T-helper 9 cell (primary cell): ENCODE data around the gene SERPINB1.

Experiments used
- DNase-seq: peaks from one replicate; pipeline ENCODE4 v3.0.0-alpha.2; 2020

Gene SERPINB1

DNA sequence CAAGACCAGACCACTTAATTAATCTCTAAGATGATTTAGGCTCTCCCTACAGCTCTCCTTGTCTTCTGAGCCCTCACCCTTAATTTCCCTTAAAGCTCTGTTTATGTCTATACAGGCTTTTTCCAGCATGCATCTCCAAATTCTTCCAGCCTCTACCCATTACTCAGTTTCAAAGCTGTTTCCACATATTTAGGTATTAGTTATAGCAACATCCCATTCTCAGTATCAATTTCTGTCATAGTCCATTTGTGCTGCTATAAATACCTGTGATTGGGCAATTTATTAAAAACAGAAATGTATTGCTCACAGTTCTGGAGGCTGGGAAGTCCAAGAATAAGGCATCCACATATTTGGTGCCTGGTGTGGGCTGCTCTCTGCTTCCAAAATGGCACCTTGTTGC is 2.3 kb upstream of the SERPINB1 start:
- DNase-seq: no peak

DNA sequence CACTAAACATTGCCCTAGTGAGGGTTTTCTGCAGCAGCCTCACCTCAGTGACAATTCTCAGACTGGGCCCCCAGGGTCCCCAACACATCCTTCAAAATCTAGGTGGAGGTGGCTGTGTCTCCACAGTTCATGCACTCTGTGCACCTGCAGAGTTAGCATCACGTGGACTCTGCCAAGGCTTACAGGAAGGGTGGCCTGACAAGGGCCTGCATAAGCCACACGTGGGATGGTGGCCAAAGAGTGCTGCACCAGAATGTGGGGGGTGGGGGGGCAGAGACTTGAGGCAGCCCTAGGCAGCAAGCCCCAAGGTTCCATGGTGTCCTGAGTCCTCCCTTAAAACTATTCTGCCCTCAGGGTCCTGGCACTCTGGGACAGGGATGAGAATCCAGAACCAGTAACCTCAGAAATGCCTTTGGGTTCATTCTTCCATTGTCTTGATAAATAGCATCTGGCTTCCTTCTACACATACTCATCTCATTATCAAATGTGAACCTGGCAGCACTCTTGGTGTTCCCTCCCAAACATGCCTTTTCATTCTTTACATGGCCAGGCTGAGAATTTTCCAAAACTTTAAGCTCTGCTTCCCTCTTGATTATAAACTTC is 1.6 kb upstream of the SERPINB1 start:
- DNase-seq: no peak

DNA sequence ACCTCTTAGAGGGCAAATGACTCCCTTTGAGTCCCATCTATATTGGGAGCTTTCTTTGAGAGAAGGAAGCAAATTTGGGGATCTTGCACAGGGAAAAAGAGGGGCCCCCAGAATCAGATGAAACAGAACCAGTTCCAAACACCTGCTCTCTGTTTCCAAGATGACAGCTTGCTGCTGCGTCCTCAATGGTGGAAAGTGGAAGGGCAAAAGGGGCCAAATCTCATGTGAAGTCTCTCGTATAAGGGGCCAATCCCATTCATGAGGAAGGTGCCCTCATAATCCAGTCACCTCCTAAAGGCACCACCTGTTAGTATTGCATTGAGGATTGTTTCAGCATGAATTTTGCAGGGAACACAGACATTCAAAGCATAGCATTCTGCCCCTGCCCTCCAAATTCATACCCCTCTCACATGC is 483 bp upstream of the SERPINB1 start:
- no peak for DNase-seq

DNA sequence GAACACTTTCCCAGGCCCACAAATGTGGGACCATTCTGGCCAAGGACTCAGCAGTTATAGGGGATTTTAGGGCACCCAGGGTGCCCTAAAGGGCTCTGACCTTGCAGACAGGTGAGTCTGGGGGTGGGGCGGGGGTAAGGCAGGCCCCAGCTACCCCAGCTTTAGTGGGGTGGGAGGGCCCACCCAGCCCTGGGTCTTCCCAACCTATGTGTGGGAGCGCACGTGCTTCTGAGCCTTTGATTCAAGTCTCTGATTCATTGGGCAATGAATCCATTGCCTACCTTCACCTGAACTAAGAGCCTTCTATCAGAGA is 958 bp downstream of the SERPINB1 start:
- no peak for DNase-seq

DNA sequence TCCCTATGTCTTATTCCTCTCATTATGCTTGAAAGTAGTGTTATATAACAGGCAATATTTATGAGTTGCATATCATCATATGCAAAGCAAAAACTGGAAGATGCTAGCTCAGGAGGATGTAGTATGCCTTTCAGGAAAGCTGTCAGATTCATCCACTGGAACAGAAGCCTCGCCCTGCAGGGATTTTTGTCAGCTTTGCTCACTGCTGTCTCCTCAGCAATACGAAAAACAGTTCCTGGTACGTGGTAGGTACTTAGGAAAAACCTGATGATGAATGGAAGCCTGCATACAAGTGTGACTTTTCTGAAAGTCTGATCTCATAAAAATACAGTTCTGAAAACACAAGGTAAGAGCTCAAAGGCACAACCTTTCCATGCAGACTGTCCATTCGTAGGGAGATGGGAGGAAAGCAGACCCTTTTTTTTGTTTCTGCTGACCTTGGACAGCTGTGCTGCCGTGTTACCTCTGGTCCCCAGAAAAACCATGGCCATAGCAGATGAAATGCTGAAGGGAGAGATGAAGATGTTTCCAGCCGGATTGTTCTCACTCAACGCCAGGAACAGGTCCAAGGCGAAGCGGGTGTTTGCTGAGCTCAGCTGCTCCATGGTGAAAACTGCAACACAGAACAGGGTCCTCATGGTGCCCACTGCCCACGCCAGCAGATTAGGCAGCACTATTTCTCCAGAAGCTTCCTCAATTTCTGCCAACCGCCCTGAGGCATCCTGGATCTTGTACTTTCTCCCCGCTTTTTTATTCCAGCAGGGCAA is 1.5 kb downstream of the SERPINB1 start:
- DNase-seq: no peak

DNA sequence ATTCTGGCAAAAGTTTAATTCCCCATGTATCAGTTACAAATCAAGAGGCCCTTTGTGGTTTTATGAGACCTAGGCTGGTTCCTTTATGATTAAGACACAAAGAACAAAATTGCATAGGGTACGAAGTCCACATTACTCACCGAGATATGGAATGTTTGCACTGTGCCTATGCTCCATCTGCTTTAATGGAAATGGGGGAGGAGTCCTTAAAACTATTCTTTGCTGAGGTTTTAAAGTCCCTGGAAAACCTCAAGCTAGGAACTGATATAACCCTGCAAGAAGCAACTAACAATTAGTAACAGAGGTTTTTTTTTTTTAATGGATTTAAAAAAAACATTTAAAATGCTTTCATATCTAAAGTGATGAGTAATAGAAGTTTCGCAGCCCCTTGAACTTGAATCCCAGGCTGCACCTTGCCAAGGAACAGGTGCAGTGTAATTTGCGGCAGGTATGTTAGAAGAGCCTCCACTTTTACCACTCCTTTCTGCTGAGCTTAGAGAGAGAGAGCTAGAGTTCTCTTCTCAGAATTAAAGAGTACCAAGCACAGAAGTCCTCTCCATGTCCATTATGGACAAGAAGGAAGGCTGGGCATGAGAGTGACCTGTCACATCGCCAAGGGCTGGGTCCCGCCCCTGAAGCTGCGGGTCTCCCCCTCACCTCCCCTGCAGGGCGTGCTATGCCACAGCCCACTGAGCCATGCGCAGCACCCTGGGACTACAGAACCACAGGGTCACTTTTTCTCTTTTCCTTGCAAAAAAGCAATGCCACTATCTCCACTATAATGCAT is 2.3 kb downstream of the SERPINB1 start:
- DNase-seq: no peak

DNA sequence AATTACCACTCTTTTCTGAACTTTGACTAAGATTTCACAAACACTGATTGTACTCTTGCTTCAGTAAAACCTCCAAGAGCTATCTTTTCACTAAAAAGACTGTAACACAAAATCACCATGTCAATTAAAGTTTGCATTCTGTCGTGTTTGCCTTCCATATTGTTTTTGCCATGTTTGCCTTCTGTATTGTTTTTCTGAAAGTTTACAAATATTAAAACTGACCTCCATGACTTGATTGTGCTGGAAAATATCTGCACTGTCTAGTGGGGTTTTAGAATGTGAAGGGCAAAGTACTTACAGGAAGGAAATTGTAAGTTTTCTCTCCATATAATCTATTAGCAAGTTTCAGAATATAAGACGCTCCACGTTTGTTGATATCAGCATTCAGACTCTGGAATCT is 3.4 kb downstream of the SERPINB1 start:
- DNase-seq: no peak

DNA sequence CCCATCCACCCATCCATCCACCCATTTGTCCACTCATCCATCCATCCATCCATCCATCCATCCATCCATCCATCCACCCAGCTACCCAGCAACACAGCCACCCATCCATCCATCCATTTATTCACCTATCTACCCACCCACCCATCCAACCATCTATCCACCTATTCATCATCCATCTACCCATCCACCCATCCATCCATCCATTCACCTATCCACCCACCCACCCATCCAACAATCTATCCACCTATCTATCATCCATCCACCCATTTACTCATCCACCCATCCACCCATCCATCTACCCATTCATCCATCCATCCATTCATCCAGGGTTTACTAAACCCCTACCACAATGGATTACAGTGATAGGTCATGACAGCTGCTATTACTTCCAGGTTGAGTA is 7.4 kb downstream of the SERPINB1 start:
- DNase-seq: no peak

DNA sequence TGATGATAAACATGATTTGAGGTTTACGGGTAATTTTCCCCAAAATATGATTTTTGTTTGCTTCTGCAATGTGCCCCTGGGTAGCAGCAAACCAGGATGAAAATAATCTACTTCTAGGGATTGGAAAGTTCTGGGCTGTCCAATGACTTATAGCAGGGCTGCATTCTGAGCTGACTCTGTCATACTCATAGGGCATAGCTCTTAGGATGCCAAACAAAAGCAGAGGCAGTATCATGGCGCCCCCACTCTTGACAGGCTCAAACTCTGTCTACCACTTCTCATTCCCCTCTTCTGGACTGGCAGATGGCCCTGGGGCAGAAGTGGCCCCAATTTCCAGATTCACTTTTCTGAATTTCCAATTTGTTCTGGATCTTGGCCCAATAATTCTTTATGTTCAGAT is 10.3 kb downstream of the SERPINB1 start:
- no peak for DNase-seq

DNA sequence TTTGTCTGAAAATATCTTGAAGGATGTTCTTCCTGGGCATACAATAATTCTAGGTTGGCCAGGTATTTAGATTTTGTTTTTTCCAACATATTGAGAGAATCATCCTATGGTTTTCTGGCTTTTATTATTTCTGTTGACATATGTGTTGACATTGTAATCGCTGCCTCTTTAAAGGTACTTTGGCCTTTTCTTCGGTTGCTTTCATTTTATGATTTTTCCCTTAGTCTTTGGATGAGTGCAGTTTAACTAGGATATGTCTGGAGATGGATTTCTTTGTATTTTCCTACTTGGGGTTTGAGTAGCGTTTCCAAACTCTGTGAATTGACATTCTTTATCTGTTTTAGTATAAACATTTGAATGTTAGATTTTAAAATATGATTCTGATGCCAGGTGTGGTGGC is 11.5 kb downstream of the SERPINB1 start:
- DNase-seq: no peak

DNA sequence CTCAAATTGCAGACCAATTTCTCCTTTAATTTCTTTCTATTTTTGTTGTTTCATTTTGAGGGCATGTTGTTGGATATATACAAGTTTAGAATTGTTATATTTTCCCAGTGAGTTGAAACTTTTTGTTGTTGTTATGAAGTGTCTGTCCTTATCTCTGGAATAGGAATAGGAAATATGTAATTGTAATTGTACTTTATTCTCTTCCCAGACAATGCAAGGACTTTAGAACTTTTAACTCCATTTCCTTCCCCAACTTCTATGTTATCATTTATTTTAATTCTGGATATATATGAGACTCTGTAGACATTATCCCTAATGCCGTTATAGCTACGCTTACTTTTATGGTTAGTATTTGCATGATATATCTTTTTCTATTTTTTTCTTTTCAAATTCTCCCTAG is 12.4 kb downstream of the SERPINB1 start:
- no peak for DNase-seq

DNA sequence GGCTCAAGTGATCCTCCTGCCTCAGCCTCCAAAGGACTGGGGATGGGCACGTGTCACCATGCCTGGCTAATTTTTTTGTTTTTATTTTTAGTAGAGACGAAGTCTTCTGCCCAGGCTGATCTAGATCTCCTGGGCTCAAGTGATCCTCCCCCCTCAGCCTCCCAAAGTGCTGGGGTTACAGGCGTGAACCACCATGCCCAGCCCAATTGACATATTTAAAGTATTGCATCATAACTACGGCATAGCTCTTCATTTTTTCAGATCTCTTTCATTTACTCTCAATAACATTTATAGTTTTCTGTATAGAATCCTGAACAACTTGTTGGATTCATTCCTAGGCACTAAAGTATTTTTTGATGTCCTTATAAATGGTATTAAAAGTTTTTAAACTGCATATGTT is 13.0 kb downstream of the SERPINB1 start:
- no peak for DNase-seq

DNA sequence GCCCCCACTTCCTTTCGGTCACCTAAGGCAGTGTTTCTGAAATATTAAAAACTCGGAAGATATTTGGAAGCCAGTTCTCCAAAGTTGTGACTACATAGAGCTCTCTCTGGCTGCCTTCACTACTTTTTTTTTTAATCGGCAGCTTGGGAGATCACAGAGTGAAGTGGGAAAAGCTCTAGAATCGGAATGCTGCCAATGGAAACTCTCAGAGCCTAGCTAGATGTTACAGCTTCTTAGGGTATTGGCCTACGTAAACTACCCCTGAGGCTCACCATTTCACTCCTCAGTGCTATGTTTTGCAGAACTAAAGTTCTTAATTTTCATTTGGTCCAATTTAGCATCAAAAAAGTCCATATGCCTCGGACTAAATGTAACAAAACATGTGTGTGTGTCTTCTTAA is 14.5 kb downstream of the SERPINB1 start:
- no peak for DNase-seq

DNA sequence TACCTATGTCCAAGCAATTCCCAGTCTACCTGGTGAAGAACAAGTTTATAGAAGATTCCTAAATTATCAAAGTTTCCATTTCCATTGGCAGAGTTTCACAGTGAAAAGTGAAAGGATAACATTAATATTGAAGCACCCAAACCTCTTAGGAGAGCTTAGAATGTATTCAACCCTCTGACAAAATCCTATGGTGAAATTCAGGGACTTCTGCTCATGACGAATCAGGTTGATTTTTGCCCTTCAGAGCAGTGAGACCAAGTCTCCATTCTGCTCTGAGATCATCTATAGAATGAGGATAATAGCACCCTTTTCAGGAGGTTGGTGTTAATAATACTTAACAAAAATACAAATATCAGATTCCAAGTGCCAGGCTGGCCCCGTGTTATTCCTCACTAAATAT is 15.5 kb downstream of the SERPINB1 start:
- no peak for DNase-seq

DNA sequence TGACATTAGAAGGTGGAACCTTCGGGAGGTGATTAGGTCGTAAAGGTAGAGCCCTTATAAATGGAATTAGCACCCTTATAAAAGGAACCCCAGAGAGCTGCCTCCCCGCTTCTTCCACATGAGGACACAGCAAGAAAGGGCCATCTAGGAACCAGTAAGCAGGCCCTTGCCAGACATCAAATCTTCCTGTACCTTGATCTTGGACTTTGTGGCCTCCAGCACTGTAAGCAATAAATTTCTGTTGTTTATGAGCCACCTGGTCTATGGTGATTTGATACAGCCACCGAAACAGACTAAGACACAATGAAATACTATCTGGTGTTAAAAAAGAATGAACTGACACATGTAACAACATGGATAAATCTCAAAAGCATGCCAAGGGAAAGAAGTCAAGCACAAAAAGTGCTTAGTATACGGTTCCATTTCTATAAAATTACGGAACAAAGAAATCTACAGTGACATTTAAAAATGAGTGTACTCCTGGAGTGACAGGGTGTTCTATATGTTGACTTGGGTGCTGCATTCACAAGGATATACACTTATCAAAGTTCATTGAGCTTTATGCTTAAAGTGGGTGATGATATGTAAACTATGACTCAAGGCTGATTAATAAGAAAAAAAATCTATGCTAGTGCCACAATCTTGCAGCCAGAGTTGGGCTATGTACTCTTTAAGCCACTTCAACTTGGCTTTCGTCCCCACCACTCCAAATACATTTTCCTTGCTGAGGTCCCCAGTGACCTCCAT is 18.4 kb downstream of the SERPINB1 start:
- DNase-seq: no peak

DNA sequence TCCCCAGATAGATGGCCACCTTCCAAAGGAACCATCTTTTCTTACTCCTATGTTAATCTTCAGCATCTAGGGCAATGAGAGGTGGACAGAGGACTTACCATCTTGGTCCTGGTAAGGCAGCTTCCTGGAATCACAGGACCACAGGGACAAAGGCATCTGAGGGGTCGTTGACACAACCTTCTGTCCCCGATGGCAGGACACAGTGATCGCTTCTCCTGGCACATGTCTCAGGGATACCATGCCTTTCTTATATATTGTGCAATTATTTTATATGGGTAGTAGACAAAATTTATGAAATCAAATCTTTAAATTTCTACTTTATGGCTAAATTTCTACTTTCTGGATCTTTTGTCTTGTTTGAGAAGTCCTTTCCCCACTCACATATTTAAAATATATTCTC is 20.1 kb downstream of the SERPINB1 start:
- no peak for DNase-seq

DNA sequence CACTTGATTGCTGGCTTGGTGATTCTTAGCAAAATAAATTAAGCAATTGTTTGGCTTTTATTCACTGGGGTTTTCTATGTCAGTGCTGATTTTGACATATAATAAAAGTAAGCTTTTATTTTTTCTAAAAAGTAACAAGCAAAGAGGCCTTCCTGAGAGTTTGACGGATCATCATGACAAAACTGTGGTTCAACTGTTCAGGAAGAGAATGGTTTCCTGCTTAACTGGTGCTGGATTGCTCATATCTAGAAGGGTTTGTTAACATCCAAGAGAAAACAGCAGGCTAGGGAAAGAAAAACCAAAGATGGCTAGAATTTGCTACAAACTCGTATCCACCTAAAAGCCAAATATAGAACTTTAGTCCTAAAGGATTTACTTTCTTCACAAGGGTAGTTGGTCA is 21.2 kb downstream of the SERPINB1 start:
- no peak for DNase-seq

DNA sequence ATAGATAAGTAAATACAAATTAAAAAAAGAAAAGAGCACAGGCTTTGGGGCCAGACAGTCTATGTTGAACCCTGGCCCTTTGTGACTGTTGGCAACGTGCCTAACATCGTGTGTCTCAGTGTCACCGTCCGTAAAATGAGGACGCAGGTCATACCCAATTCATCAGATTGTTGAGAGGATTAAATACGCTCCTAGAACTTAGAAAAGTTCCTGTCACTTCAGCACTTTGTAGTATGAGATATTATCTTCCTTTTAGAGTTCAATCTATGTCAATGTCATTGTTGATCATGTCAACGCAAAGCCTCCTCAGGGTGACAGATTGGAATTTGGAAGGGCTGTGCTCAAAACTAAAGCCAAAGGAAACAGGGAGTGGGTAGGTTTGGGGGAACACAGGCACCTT is 21.7 kb downstream of the SERPINB1 start:
- DNase-seq: no peak

DNA sequence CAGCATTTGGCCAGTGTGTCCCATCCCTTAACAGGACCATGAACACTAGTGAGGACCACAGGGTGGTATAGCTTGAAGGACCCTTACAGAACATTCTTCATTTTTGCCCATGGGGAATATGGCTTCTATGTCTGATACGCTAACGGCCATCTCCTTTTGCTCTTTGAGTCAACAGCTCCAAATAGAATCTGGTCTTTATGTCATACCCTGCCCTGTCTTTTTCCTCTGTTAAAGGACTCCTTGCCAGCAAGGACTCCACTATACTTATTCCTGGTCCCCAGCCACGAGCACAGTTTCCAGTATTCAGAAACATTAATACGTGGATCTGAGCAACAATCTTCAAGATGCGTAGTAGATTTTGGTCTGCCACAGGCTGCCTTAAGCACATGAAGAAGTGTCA is 22.5 kb downstream of the SERPINB1 start:
- DNase-seq: no peak

DNA sequence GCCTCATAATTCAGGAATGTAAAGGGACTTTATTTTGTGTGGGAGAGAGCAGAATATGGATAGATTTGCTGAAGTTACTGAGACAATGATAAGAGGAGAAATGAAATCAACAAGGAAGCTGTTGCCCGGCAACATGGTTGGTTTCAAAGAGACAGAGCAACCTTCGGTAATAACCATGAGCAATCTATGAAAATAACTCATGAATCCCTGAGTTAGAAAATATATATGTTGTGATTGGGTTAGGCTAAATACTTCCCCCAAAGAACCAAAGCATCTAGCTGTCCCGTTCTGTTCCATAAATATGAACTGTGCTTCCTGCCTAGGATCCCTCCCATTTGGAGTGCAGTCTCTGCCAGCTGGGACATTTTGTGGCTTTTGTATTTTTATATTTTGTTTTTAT is 23.1 kb downstream of the SERPINB1 start:
- DNase-seq: no peak

DNA sequence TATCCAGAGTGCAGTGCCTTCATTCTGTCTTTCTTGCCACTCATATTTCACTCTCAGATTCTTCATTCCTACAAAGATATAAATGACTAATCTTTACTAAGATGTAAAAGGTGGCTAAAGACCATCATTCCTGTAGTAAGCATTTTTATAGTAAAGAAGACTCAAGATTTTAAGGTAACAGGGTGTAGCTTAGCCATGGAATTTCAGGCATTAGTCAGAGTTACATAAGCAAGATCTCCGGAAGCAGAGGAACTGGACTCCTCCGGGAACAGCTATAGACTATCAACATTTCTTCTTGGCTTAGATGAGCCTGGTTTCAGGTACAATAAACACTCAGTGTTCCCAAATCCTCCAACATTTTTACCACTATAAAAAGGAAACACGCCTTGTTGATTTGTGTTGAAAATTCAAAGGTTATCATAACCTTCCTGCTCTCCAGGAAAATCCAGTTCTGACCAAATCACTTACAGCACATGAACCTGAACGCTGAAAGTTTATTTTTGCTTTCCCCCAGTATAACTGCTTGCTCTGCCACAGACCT is 23.7 kb downstream of the SERPINB1 start:
- no peak for DNase-seq

DNA sequence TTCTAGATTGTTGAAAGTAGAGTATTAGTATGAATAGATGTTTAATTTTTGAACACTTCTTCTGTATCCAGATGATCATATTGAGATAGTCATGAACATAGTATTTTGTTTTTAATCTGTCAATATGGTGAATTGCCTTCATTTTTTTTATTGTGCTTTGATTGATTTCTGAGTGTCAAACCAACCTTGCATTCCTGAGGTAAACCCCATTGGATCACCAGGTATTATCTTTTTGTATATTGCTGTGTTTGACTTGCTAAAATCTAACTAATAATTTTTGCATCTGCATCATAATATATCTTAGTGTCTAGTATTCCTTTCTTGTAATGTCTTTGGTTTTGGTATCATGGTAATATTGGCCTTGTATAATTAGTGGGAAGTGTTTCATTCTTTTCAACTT is 25.5 kb downstream of the SERPINB1 start:
- DNase-seq: no peak

DNA sequence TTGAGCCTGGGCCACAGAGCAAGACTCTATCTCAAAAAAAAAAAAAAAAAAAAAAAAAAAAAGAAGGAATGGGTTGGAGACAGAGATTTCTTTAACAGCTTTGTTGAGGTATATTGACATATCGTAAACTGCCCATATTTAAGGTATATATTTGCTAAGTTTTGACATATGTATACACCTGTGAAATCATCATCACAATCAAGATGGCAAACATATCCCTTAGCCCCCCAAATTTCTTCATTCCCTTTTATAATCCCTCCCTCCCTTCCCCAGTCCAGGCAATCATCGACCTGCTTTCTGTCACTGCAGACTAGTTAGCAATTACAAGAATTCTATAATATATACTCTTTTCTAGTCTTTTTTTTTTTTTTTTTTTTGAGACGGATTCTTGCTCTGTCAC is 29.0 kb downstream of the SERPINB1 start:
- no peak for DNase-seq
